GM12878 (cell line): ENCODE data around the gene FBXL5. TPM values are rescaled to one million over a fixed set of nuclear protein-coding genes. Genes with fewer than 3 reads are reported as not detected.

Experiments used
- ATAC-seq: fragments of 200-7000 bp; cut with Tn5 transposase; 3 replicates; pipeline ENCODE4 v1.9.1; 2020; ENCODE audit warnings: mild to moderate bottlenecking, moderate library complexity
- BruUV-seq: library from RNA; stranded (reverse); fragments of 400-500 nt; replicated peaks from 2 replicates; lab custom pipeline; 2021; lab: Mats Ljungman, UMichigan
- CTCF ChIA-PET: fragments of 300-600 bp; sonication (Branson Sonifier 250); formaldehyde crosslinking; extraction: SDS; loops from one replicate; lab custom pipeline; 2021; ENCODE audit warnings: inconsistent platforms; lab: Yijun Ruan, JAX
- POLR2A ChIA-PET: fragments of 350-600 bp; formaldehyde crosslinking; extraction: SDS; loops from one replicate; lab custom pipeline; 2021; ENCODE audit warnings: inconsistent platforms; lab: Charles Lee
- RAD21 ChIA-PET: fragments of 300-600 bp; sonication (Branson Sonifier 250); formaldehyde crosslinking; loops from one replicate; lab custom pipeline; 2023; ENCODE audit warnings: antibody characterized with exemption; ENCODE audit not compliant: unreplicated experiment; lab: Charles Lee
- SMC1A ChIA-PET: fragments of 300-600 bp; sonication (Branson Sonifier 250); formaldehyde crosslinking; loops from one replicate; lab custom pipeline; 2023; ENCODE audit not compliant: unreplicated experiment, uncharacterized antibody; lab: Charles Lee
- DNase-seq: peaks from one replicate; pipeline ENCODE4 v3.0.0-alpha.2; 2011; ENCODE audit warnings: low read depth, low spot score
- FAIRE-seq: peaks from 3 replicates; lab custom pipeline; 2011; peaks lifted over from hg19 to GRCh38; lab: Jason Lieb, UNC
- H2AFZ ChIP-seq: 2 replicates; pipeline ENCODE4 v1.6.0; 2011; ENCODE audit warnings: low read depth, low read length, control low read depth; ENCODE audit not compliant: control insufficient read depth
- H3K27ac ChIP-seq: 2 replicates; pipeline ENCODE4 v1.5.1; 2011; ENCODE audit warnings: control low read depth; ENCODE audit not compliant: control insufficient read depth, insufficient read depth
- H3K27me3 ChIP-seq, 2 experiments: replicated peaks in 1 of 2; 2 replicates each; pipeline versions ENCODE4 v1.6.0 to v1.6.1; 2011; ENCODE audit warnings: low read length in 1 of 2; ENCODE audit not compliant: control insufficient read depth in 2 of 2, insufficient read depth in 2 of 2
- H3K36me3 ChIP-seq, 2 experiments: 2 replicates each; pipeline ENCODE4 v1.5.1; 2011; ENCODE audit warnings: low read length in 1 of 2; ENCODE audit not compliant: control insufficient read depth in 2 of 2, insufficient read depth in 2 of 2
- H3K4me1 ChIP-seq: 2 replicates; pipeline ENCODE4 v1.6.1; 2011; ENCODE audit warnings: mild to moderate bottlenecking, low read length, moderate library complexity, mixed read lengths; ENCODE audit not compliant: control insufficient read depth, insufficient read depth
- H3K4me2 ChIP-seq: 2 replicates; pipeline ENCODE4 v1.6.0; 2011; ENCODE audit warnings: control low read depth; ENCODE audit not compliant: control insufficient read depth, insufficient read depth
- H3K4me3 ChIP-seq: fragments of 200-600 bp; sonication (generic); 2 replicates; pipeline ENCODE4 v1.5.1; 2016
- H3K79me2 ChIP-seq: 2 replicates; pipeline ENCODE4 v1.6.0; 2011; ENCODE audit warnings: low read length; ENCODE audit not compliant: control insufficient read depth, insufficient read depth
- H3K9ac ChIP-seq: 2 replicates; pipeline ENCODE4 v1.8.0; 2011; ENCODE audit warnings: low read length, control low read depth, mixed read lengths; ENCODE audit not compliant: control insufficient read depth, insufficient read depth
- H3K9me3 ChIP-seq: replicated peaks from 3 replicates; pipeline ENCODE4 v1.5.1; 2011; ENCODE audit warnings: mild to moderate bottlenecking, low read length; ENCODE audit not compliant: control insufficient read depth, insufficient read depth
- H4K20me1 ChIP-seq: 2 replicates; pipeline ENCODE4 v1.6.0; 2011; ENCODE audit not compliant: control insufficient read depth, insufficient read depth
- EZH2 ChIP-seq: IDR thresholded peaks from 2 replicates; pipeline ENCODE4 v1.6.1; 2012; ENCODE audit warnings: low read depth, mild to moderate bottlenecking, control low read depth, inconsistent platforms, low read length, borderline replicate concordance; ENCODE audit not compliant: control insufficient read depth
- FOXK2 ChIP-seq: fragments of 450-650 bp; IDR thresholded peaks from 2 replicates; pipeline ENCODE4 v1.6.1; 2017; ENCODE audit warnings: mild to moderate bottlenecking, moderate library complexity
- MTA2 ChIP-seq: fragments of 450-650 bp; IDR thresholded peaks from 2 replicates; pipeline ENCODE4 v1.6.1; 2016; ENCODE audit warnings: low read depth, mild to moderate bottlenecking, moderate library complexity
- PBX3 ChIP-seq: IDR thresholded peaks from 2 replicates; pipeline ENCODE4 v1.6.1; 2011; ENCODE audit warnings: mild to moderate bottlenecking, low read depth, low read length, moderate library complexity; ENCODE audit not compliant: insufficient replicate concordance
- SUPT20H ChIP-seq: IDR thresholded peaks from 2 replicates; pipeline ENCODE4 v1.6.1; 2011; ENCODE audit warnings: low read depth, mild to moderate bottlenecking, low read length, moderate library complexity, borderline replicate concordance; ENCODE audit not compliant: control insufficient read depth
- WGBS: methylation state at CpG from one replicate; pipeline ENCODE4 v1.1.6; 2016; ENCODE audit warnings: low lambda C conversion rate; ENCODE audit not compliant: insufficient replicate concordance, insufficient coverage; ENCODE audit errors: missing lambda C conversion rate; 5-methylcytosine and 5-hydroxymethylcytosine counted together
- in situ Hi-C: fragments of 300-500 bp; cut with MboI; formaldehyde crosslinking; loops from 9 replicates; pipeline ENCODE4 v1.14.3; 2018; ENCODE audit warnings: mixed read lengths
- intact Hi-C: fragments of 100-400 bp; cut with micrococcal nuclease; formaldehyde crosslinking; loops from one replicate; pipeline ENCODE4 v1.14.2; 2022; ENCODE audit not compliant: unreplicated experiment
- polyA plus RNA-seq, 11 experiments: library from polyadenylated mRNA; depleted of rRNA in 4 of 11; unstranded in 6 of 11; stranded (reverse) in 5 of 11; fragments of >200 nt; fragmentation: Nextera tagmentation in 4 of 11; fragmentation: Illumina TruSeq in 1 of 11; extraction: Ambion mirVana in 4 of 11; extraction: Trizol in 1 of 11; gene quantifications; 1 replicate in 1 of 11; 2 replicates in 10 of 11; pipeline versions ENCODE4 v1.2.1 to v1.2.3, GENCODE V29; 2011 to 2016; ENCODE audit warnings: inconsistent platforms in 2 of 11, missing spikeins in 2 of 11, low read depth in 1 of 11
- total RNA-seq, 4 experiments: library from RNA; depleted of rRNA in 3 of 4; stranded (reverse); fragments of >200 nt in 3 of 4; fragmentation: Illumina TruSeq in 1 of 4; extraction: Trizol in 1 of 4; gene quantifications; 2 replicates each; pipeline versions ENCODE4 v1.2.1 to v1.2.3, GENCODE V29; 2013 to 2021
- TF ChIP-seq, protein P1 (sequence below): IDR thresholded peaks from 2 replicates; pipeline ENCODE4 v1.6.1; 2012; ENCODE audit warnings: mild to moderate bottlenecking, low read depth, low read length

FBXL5 gene
- total and polyA plus RNA-seq, 10 of the 15 experiments (the other 5 are each of a cell fraction or from before 2014, with no cell fraction given) = 10.1 to 46.2 (median 32.7) TPM

GRCh38 chr4:15563871-15564270 is 91.3 kb downstream of the FBXL5 start:
- H3K79me2 ChIP-seq = no peaks in the 10 kb centered on the region
- no peak for ATAC-seq
- no peak for FAIRE-seq
- no peak overlapping the region for H2AFZ ChIP-seq
- in situ Hi-C loops (no loop called here), intact Hi-C loops (no loop called here)
- RAD21 ChIA-PET = no interaction called here
- no peak overlapping the region for H3K27ac ChIP-seq
- H3K27me3 ChIP-seq = no peaks in the 10 kb centered on the region
- no peaks in the 10 kb centered on the region for H3K36me3 ChIP-seq
- no peaks in the 10 kb centered on the region for H4K20me1 ChIP-seq
- BruUV-seq = no TSS peak
- no peak for TF ChIP-seq PBX3
- TF ChIP-seq, protein P1, sequence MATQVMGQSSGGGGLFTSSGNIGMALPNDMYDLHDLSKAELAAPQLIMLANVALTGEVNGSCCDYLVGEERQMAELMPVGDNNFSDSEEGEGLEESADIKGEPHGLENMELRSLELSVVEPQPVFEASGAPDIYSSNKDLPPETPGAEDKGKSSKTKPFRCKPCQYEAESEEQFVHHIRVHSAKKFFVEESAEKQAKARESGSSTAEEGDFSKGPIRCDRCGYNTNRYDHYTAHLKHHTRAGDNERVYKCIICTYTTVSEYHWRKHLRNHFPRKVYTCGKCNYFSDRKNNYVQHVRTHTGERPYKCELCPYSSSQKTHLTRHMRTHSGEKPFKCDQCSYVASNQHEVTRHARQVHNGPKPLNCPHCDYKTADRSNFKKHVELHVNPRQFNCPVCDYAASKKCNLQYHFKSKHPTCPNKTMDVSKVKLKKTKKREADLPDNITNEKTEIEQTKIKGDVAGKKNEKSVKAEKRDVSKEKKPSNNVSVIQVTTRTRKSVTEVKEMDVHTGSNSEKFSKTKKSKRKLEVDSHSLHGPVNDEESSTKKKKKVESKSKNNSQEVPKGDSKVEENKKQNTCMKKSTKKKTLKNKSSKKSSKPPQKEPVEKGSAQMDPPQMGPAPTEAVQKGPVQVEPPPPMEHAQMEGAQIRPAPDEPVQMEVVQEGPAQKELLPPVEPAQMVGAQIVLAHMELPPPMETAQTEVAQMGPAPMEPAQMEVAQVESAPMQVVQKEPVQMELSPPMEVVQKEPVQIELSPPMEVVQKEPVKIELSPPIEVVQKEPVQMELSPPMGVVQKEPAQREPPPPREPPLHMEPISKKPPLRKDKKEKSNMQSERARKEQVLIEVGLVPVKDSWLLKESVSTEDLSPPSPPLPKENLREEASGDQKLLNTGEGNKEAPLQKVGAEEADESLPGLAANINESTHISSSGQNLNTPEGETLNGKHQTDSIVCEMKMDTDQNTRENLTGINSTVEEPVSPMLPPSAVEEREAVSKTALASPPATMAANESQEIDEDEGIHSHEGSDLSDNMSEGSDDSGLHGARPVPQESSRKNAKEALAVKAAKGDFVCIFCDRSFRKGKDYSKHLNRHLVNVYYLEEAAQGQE = peak; percentile 75
- TF ChIP-seq FOXK2 = no peak
- no peak for TF ChIP-seq MTA2
- TF ChIP-seq SUPT20H = no peak
- TF ChIP-seq EZH2 = no peak
- TF ChIP-seq, all 136 proteins: peak for 1
- H3K9me3 ChIP-seq = no peaks in the 10 kb centered on the region
- no peak overlapping the region for H3K4me2 ChIP-seq
- SMC1A ChIA-PET = no interaction called here
- CTCF ChIA-PET = no interaction called here
- no peak for DNase-seq
- H3K4me3 ChIP-seq = no peak overlapping the region
- H3K4me1 ChIP-seq = no peaks in the 10 kb centered on the region
- 55% methylated on average over 6 of the region's 6 CpGs for WGBS
- H3K9ac ChIP-seq = no peak overlapping the region
- POLR2A ChIA-PET = no interaction called here
